ENCODE data around the gene CANT1. TPM values are rescaled to one million over a fixed set of nuclear protein-coding genes. Genes with fewer than 3 reads are reported as not detected.
"Not testable (repeated sequence)": the region's sequence is repeated elsewhere in the genome, so short reads cannot be mapped to it uniquely, and the experiment has no call there.

The CANT1 gene
- total RNA-seq, 1 experiment from 2014 or later, result 95.7 TPM

DNA sequence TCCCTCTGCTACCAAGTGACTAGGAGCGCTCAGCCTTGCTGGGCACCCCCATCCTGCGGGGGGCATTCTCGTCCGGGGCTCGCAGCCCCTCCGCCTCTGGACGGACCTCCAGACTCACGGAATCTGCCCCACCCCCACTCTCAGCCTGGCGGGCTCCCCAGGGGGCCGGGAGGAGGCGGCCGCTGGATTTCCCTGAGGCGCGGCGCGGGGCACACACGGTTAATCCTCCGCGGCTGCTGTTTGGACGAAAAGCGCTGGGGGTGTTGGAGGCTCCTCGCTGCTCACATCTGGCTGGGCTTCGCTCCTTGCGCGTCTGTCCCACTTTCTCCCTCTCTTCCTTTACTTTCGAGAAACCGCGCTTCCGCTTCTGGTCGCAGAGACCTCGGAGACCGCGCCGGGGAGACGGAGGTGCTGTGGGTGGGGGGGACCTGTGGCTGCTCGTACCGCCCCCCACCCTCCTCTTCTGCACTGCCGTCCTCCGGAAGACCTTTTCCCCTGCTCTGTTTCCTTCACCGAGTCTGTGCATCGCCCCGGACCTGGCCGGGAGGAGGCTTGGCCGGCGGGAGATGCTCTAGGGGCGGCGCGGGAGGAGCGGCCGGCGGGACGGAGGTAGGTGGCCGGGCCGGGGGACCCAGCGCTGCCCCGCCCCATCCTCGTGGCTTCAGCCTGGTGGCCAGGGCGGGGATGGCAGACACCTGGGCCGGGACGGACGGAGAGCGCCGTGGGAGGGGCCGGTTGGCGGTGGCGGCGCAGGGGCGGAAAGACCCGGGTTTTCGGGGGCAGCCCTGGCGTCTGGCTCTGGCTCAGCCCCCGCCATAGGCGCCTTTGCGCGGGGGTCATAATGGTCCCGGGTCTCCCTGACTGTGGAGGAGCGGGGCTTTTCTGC is 14.6 kb upstream of the CANT1 start, which contains the start of gene C1QTNF1:
Gene C1QTNF1 (plus strand): TSS at position 284 of the 886 bp plus-strand sequence. CDS start 19,800 bp downstream, outside the sequence.
- BruUV-seq (replicated peaks), result no TSS peak
- H3K9me3 Mint-ChIP-seq (ENCODE audit: low read depth, unreplicated experiment), result no peaks in the 10 kb centered on the region
- peaks cover 10% of the 10 kb centered on the region for H3K27me3 Mint-ChIP-seq (ENCODE audit: unreplicated experiment)
- peaks cover 25% of the 10 kb centered on the region for H3K36me3 Mint-ChIP-seq (ENCODE audit: insufficient read depth, unreplicated experiment)
- H3K4me3 Mint-ChIP-seq (ENCODE audit: low read depth, unreplicated experiment), result peak within 1 kb of the TSS; percentile 77
- intact Hi-C loops (cut with micrococcal nuclease; ENCODE audit: unreplicated experiment), result no loop called here
- peaks cover 26% of the 10 kb centered on the region for H3K4me1 Mint-ChIP-seq (ENCODE audit: low read depth, unreplicated experiment)
- peak; percentile 43 for TF ChIP-seq CTCF (IDR thresholded peaks at IDR 0.05; ENCODE audit: unreplicated experiment)
- CTCF ChIA-PET, result no interaction called here
- peak; percentile 79 for DNase-seq
- H3K27ac Mint-ChIP-seq (ENCODE audit: unreplicated experiment), result peak within 1 kb of the TSS; percentile 18

DNA sequence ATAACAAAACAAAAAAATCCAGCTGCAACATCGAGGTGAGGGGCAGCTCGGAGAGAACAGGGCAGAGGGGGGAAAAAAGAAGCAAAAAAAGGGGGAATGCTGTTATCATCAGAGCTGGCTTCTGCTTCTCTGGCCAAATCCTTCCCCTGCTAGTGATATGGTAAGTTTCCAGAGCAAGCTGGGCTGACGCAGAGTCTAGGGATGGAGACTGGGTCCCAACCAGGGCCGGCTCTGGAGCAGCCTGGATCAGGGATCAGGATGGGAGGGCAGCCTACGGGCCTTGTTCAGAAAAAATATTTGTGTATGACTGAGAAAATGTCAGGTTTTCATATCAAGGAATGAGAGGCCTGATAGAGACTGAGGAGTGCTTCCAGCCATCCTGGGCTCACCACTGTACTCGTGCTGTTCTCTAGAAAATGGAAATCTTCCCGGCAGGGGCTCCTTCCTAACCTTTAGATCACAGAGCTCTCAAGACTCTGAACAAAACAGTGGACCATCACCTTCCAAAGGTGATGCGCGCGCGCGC is 13.7 kb upstream of the CANT1 start:
- intact Hi-C loops (cut with micrococcal nuclease; ENCODE audit: unreplicated experiment), result no loop called here
- TF ChIP-seq CTCF (IDR thresholded peaks at IDR 0.05; ENCODE audit: unreplicated experiment), result no peak
- Mint-ChIP-seq H3K9me3 (ENCODE audit: low read depth, unreplicated experiment) (no peaks in the 10 kb centered on the region), H3K4me3 (ENCODE audit: low read depth, unreplicated experiment) (peak overlapping the region; percentile 77), H3K27ac (ENCODE audit: unreplicated experiment) (no peak overlapping the region), H3K4me1 (ENCODE audit: low read depth, unreplicated experiment) (peaks cover 33% of the 10 kb centered on the region), H3K36me3 (ENCODE audit: insufficient read depth, unreplicated experiment) (peaks cover 25% of the 10 kb centered on the region), H3K27me3 (ENCODE audit: unreplicated experiment) (peaks cover 10% of the 10 kb centered on the region)
- no TSS peak for BruUV-seq (replicated peaks)
- DNase-seq, result no peak
- CTCF ChIA-PET, result no interaction called here

- Mint-ChIP-seq H3K36me3 (ENCODE audit: insufficient read depth, unreplicated experiment) (peaks cover 21% of the 10 kb centered on the region), H3K27me3 (ENCODE audit: unreplicated experiment) (peaks cover 10% of the 10 kb centered on the region), H3K9me3 (ENCODE audit: low read depth, unreplicated experiment) (no peaks in the 10 kb centered on the region), H3K4me1 (ENCODE audit: low read depth, unreplicated experiment) (peaks cover 30% of the 10 kb centered on the region), H3K4me3 (ENCODE audit: low read depth, unreplicated experiment) (no peak overlapping the region), H3K27ac (ENCODE audit: unreplicated experiment) (no peak overlapping the region)
- intact Hi-C loops (cut with micrococcal nuclease; ENCODE audit: unreplicated experiment), result no loop called here
- no peak for TF ChIP-seq CTCF (IDR thresholded peaks at IDR 0.05; ENCODE audit: unreplicated experiment)
- CTCF ChIA-PET, result no interaction called here
- BruUV-seq (replicated peaks), result no TSS peak
- no peak for DNase-seq
Measured at GRCh38 chr17:79022507-79022991, 13.0 kb upstream of the CANT1 start.

GRCh38 chr17:79021929-79022328 is 12.4 kb upstream of the CANT1 start:
- intact Hi-C loops (cut with micrococcal nuclease; ENCODE audit: unreplicated experiment); H3K9me3 Mint-ChIP-seq (ENCODE audit: low read depth, unreplicated experiment); H3K4me3 Mint-ChIP-seq (ENCODE audit: low read depth, unreplicated experiment); H3K27ac Mint-ChIP-seq (ENCODE audit: unreplicated experiment); BruUV-seq (replicated peaks); DNase-seq; H3K27me3 Mint-ChIP-seq (ENCODE audit: unreplicated experiment): not testable (repeated sequence)
- H3K4me1 Mint-ChIP-seq (ENCODE audit: low read depth, unreplicated experiment), result peaks cover 35% of the 10 kb centered on the region
- H3K36me3 Mint-ChIP-seq (ENCODE audit: insufficient read depth, unreplicated experiment), result peaks cover 21% of the 10 kb centered on the region
- CTCF ChIA-PET, result interaction anchor here (1.1 kb wide), 1 partner anchor 23 kb away, joined by 3 read pairs; no protein-coding TSS in a partner anchor

Data from Calu3 (cell line).